HG02678 (cell line): ENCODE measurements around the gene ACTR2.
A peak's percentile ranks its signal among the peaks of the same experiment; 100 is the strongest.
"Not testable (repeated sequence)": the region's sequence is repeated elsewhere in the genome, so short reads cannot be mapped to it uniquely, and the experiment has no call there.

Experiments used
- ATAC-seq: cut with Tn5 transposase; IDR thresholded peaks from one replicate; pipeline ENCODE4 v1.9.1; 2021; ENCODE audit warnings: mild to moderate bottlenecking, moderate library complexity; ENCODE audit not compliant: unreplicated experiment

The ACTR2 gene

DNA sequence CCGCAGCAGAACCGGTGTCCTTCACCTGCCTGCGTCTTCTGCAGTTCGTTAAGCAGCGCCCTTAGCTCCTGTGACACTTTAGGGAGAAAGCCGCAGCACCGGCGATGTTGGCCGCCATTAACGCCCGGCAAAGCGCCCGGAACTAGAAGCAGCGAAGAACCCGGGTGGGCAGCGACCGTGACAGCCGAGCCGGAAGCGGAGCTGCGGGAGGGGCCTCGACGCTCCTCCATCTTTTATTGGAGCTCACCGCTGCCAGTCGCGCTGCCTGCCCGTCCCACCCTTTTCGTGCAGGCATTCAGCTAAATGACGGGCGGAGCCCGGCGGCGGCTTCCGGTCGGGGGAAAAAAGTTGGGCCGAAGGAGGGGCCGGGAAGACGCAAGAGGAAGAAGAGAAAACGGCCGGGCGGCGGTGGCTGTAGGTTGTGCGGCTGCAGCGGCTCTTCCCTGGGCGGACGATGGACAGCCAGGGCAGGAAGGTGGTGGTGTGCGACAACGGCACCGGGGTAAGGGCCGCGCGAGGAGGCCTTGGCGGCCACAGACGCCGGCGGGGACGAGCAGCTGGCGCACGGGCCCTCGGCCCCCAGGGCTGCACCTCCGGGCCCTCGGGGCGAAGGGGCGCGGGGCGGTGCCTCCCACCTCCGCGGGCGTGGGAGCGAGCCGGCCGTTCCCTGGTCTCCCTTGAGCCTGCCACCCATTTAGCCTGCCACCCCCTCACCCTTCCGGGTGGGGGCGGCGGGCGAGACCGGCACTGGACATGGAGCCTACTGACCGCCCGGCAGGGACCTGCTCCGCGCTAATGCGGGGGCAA lies at the start of gene ACTR2:
TSS of gene ACTR2 (plus strand) at position 376 of the 807 bp plus-strand sequence. CDS start at position 455, 79 bp downstream.
- peak; percentile 90 for ATAC-seq

DNA sequence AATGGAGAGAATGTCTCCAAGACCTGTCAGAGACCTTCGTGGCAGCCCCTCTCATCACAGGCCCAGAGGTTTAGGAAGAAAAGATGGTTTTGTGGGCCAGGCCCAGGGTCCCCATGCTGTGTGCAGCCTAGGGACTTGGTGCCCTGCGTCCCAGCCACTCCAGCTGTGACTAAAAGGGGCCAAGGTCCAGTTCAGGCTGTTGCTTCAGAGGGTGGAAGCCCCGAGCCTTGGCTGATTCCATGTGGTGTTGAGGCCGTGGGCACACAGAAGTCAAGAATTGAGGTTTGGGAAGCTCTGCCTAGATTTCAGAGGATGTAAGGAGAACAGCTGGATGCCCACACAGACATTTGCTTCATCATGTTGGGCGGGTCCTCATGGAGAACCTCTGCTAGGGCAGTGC lies 45.1 kb upstream of the ACTR2 start:
- ATAC-seq: no peak

DNA sequence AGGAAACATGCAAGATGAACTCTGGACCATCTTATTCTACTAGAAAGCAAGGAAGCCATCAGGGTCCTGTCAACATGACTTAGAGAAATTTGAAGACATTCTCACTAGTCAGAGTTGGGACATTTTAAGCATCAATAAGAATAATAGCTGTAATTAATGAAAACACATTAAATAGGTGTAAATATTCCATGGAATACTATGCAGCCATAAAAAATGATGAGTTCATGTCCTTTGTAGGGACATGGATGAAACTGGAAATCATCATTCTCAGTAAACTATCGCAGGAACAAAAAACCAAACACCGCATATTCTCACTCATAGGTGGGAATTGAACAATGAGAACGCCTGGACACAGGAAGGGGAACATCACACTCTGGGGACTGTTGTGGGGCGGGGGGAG lies 44.2 kb upstream of the ACTR2 start:
- ATAC-seq: not testable (repeated sequence)

DNA sequence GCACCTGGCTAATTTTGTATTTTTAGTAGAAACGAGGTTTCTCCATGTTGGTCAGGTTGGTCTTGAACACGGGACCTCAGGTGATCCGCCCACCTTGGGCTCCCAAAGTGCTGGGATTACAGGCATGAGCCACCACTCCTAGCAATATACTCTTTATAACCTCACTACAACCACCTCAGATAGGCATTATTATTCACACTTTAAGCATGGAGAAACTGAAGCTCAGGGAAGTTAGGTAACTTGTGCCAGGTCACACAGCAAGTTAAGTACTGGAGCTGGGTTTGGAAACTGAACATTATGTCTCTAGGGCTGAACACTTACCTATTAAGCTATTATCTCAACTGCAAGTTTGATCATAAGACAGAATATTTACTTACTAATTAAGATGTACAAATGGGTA lies 42.6 kb upstream of the ACTR2 start:
- ATAC-seq: no peak

DNA sequence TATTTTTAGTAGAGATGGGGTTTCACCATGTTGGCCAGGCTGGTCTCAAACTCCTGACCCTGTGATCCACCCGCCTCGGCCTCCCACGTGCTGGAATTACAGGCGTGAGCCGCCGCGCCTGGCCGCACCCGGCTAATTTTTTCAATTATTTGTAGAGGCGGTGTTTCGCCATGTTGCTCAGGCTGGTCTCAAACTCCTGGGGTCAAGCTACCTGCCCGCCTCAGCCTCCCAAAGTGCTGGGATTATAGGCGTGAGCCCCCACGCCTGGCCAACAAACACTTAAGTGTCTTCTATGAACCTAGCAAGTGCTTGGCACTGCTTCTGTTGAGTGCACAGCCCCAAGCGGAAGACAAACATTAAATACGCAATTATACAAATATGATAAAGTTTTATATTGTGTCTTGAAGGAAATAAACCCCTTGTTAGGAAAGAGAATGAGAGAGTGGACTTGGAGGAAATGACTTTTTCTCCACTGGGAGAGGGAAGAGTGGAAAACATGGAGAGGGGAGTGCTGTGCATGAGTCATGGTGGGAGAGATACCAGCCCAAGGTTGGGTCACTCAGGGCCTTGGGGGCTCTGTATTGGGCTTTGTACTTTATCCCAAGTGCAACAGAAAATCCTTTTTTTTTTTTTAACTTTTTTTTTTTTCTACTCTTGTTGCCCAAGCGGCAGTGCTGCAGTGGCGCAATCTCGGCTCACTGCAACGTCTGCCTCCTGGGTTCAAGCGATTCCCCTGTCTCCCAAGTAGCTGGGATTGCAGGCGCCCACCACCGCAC lies 41.4 kb upstream of the ACTR2 start:
- ATAC-seq: no peak

DNA sequence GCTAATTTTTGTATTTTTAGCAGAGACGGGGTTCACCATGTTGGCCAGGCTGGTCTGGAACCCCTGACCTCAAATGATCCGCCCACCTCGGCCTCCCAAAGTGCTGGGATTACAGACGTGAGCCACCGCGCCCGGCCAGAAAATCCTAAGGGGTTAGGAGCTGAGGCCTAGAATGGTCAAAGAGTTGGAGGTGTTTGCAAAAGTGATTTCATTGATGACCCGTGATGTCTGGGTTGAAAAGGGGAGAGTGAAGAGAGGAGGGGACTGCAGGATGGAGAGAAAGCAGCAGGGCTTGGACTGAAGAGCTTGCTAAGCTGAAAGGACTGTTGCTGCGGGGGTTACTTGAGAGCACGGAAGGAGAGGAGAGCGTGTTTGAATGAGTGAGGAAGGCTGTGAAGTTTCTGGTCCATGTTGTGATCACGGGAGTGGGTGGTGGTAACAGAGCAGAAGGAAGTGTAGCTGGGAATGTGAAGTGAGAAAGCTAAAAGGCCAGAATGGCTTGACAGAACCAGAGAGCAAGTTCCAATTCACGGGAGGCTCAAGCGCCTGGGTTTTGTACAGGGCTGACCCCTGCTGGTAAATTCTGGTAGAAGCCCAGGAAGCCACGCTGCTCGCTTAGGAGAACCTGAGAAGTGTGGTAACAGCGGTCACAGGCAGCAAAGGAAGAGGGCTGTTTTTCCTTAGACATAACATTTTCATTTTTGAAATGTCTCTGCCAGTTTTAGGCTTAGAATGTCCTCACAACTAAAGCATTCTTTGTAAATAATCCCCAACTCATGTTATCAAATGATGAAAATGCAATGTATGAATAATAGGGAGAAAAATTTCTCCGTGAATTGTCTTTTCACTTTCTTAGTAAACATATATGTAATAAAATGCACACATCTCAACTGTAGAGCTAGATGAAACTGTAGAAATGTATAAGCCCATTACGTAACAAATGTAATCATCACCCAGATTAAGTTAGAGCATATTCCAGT lies 40.5 kb upstream of the ACTR2 start:
- ATAC-seq: peak; percentile 69

DNA sequence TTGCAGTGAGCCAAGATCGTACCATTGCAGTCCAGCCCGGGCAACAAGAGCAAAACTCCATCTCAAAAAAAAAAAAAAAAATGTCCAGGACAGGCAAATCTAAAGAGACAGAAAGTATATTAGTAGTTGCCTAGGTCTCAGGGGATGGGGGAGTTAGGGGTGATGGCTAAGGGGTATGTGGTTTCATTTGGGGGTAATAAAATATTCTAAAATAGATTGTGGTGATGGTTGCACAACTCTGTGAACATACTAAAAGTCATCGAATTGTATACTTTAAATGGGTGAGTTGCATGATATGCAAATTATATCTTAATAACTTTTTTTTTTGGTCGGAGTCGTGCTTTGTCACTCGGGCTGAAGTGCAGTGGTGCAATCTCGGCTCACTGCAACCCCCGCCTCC lies 34.2 kb upstream of the ACTR2 start:
- no peak for ATAC-seq

DNA sequence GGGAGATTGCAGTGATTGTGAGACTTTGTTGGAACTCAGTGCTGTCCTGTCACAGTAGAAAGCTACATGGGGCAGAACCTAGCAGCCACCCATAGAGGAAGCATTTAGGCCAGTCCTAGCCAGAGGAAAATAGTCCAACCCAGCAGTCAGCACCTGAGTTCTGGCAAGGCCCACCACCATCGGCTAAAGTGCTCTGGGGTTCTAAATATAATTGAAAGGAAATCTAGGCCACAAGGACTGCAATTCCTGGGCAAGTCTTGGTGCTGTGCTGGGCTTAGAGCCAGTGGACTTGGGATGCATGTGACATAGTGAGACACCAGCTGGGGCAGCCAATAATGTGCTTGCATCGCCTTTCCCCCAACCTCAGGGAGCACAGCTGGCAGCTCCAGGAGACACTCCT lies 28.9 kb upstream of the ACTR2 start:
- ATAC-seq: no peak

DNA sequence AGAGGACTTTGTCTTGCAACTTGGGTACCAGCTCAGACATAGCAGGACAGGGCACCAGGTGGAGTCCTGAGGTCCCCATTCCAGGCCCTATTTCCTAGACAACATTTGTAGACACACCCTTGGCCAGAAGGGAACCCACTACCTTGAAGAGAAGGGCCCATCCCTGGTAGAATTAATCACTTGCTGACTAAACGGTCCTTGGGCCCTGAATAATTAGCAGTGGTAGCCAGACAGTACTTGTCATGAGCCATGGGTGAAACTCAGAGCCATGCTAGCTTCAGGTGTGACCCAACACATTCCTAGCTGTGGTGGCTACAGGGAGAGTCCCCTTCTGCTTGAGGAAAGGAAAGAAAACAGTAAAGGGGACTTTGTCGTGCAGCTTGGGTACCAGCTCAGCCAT lies 28.5 kb upstream of the ACTR2 start:
- ATAC-seq: no peak

DNA sequence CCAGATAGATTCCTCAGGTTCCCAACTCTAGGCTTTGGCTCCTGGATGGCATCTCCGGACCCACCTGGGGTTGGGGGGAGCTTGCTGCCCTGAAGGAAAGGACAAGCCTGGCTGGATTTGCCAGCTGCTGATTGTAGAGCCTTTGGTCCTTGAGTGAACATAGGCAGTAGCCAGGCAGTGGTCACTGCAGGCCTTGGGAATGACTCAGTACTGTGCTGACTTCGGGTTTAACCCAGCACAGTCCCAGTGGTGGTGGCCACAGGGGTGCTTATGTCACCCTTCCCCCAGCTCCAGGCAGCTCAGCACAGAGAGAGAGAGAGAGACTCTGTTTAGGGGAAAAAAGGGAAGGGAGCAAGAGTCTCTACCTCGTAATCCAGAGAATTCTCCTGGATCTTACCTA lies 27.7 kb upstream of the ACTR2 start:
- ATAC-seq: no peak

DNA sequence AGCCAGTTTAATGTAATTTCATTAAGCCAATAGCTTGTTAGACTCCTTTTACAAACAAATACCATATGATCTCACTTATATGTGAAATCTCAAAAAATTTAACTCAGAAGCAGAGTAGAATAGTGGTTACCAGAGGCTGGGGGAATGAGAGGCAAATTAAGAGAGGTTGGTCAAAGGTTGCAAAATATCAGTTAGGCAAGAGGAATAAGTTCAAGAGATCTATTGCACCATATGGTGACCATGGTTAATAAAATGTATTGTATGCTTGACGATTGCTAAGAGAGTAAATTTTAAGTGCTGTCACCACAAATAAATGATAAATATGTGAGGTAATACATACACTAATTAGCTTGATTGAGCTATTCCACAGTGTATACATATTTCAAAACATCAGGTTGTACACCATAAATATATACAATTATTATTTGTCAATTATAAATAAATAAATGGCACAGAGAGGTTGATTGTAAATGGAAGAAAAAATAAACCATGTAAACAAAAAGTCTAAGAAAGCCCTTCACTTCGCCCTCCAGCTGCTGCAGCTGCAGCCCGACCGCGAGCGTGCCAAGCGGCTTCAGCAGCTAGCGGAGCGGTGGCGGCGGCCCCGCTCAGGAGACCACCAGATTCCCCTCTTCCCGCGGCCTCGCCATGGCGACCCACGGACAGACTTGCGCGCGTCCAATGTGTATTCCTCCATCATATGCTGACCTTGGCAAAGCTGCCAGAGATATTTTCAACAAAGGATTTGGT lies 23.0 kb upstream of the ACTR2 start:
- no peak for ATAC-seq

DNA sequence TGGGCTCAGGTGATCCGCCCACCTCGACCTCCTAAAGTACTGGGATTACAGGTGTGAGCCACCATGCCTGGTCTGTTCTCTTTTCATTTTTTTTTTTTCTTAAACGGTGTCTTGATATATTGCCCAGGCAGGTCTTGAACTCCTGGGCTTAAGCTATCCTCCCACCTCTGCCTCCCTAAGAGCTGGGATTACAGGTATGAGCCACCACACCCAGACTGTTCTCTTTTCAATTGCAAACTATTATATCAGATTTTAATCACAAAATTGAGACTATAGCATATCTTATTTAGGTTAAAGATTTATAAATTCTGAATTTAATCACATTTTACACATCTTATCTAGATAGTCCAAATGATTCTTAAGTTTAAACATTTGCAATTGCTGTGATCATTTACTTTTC lies 15.5 kb upstream of the ACTR2 start:
- no peak for ATAC-seq

DNA sequence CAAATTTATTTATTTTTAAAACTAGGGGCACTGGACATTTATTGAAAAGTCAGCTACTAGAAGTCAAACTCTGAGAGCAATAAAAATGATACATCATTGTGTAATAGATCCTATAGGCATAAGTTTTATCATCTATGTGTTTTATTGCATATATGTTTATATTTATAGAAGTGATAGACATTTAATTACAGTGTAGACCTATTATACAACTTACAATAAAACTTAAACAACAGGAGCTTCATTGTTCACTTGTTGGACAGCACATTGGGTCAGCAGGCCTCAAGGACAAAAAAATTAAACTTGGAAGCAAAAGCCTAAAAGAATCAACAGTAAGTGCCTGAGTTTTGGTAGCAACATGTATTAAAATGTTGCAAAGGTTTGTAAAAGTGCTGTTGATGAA lies 15.0 kb upstream of the ACTR2 start:
- ATAC-seq: no peak

DNA sequence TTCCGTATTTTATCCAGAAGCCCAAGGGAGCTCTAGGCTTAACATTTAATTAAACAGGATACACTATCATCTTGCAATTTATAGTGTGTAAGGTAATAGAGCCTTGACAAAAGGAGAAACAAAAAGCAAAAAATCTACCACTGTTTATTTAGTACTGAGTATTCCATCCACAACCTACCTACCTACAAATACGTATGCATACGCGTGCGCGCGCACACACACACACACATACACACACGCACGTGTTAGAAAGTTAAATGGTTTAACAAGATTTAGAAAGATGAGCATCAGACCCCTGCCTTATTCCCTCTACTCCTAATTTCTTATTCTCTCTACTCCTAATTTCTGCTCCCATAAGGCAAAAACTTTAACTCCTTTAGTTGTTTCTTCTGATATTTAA lies 14.6 kb upstream of the ACTR2 start:
- no peak for ATAC-seq

DNA sequence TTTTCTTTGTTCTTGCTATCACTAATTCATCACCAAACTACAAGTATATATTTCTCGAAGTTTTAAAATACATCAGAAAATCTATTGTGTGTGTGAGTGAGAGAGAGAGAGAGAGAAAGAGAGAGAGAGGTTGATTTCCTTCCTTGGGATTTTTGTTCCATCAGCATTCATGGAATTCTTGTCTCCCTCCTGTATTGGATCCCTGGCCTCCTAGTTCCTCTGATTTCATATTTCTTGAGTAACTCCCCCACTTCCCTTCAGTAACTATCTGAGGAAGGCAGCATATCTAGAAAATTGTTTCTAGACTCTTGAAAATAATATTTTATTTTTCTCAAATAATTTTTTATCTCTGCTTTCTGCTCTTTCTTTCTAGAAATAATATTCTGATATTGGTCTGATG lies 13.3 kb upstream of the ACTR2 start:
- ATAC-seq: no peak

DNA sequence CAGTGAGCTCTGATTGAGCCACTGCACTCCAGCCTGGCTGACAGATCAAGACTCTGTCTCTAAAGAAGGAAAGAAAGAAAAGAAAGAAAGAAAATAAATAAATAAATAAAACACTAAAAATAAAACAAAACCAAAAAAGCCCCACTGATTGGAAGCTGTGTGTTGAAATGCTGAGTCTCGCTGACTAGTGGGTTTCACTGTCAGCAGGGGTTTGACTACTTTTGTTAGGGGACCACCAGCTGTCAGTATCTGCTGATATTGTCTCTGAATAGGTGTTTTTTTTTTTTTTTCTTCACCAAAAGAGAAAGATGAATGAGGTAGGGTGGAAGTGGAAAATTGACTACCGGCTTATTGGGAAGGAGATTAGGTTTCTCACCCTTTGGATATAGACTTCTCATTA lies 12.8 kb upstream of the ACTR2 start:
- ATAC-seq: no peak

DNA sequence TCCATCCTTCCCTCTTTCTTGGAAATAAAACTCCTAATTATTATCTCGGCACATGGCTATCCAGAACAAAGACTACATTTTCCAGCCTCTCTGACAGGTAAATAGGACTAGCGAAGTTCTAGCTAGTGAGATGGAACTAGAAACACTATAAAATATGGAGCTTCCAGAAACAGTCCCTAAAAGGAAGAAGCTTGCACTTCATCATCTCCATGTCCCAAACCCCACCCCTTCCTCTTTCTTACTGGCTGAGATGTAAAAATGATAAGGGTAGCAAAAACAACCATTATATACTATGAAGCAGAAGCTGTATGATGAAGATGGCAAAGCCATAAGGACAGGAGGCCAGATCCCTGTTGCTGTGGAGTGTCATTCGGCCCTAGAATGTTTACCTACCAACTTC lies 11.7 kb upstream of the ACTR2 start:
- no peak for ATAC-seq

DNA sequence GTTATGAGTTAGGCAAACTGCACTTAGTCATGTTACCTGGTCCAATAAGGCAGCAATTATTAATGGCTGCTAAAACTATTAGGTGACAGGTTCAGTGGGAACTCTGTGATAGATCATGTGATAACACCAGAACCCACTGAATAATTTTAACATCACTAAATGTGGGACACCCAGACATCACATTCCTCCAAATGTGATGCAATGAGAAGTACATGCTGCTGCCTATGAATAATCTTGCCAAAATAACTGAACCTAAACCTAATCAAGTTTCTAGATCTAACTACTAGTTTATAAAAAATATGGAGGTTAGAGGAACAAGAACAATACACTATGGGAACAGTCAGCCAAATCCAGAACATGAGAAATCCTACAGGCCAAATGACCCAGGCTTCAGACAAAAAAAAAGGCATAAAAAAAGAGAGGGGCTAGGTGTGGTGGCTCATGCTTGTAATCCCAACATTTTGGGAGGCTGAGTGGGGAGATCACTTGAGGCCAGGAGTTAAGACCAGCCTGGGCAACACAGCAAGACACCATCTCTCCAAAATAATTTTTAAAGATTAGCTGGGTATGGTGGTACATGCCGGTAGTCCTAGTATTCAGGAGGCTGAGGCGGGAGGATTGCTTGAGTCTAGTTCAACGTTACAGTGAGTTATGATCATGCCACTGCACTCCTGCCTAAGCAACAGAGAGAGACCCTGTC lies 7.0 kb upstream of the ACTR2 start:
- ATAC-seq: no peak

DNA sequence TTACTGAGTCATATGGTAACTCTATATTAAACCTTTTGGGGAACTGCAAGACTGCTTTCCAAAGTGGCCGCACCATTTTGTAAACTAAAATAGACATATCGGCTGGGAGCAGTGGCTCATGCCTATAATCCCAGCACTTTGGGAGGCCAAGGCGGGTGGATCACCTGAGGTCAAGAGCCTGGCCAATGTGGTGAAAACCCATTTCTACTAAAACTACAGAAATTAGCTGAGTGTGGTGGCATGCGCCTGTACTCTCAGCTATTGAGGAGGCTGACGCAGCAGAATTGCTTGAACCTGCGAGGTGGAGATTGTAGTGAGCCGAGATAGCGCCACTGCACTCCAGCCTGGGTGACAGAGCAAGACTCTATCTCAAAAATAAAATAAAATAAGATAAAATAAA lies 6.4 kb upstream of the ACTR2 start:
- not testable (repeated sequence) for ATAC-seq

DNA sequence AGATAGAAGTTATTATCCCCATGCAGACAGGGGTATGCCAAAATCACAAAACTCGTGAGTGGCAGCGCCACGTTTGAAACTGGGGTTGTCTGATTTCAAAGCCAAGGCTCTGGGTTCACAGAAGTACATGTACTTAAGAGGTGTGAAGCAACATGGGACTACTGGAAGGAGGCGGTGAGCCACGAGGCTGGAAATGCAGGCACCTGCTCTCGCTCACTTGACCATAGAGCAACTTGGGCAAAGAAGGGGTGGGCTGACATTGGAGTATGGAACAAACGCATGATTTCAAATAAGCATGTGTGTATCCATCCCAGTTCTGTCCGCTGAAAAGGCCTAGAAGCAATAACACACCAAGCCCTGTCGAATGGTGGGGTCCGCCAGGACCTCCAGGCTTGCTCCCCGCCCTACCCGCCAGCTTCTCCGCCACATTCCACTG lies 593 bp upstream of the ACTR2 start:
- peak; percentile 12 for ATAC-seq
